T-helper 1 cell treated with Interleukin-12 subunit alpha and Interleukin-12 subunit beta and Interleukin-4 antibody, amounts not matched to agents 30 μg/mL and 1 μg/mL, for 36 hours (primary cell): Measurements from ENCODE around the gene MOBP.

Source experiments
- H3K27ac Mint-ChIP-seq: one replicate; pipeline ENCODE4 v1.8.0; 2021; ENCODE audit warnings: mild to moderate bottlenecking, mixed read lengths
- H3K27me3 Mint-ChIP-seq: one replicate; pipeline ENCODE4 v1.8.0; 2021; ENCODE audit warnings: low read depth, mixed read lengths
- H3K36me3 Mint-ChIP-seq: one replicate; pipeline ENCODE4 v1.8.0; 2021; ENCODE audit warnings: low read depth, mixed read lengths
- H3K4me1 Mint-ChIP-seq: one replicate; pipeline ENCODE4 v1.8.0; 2021; ENCODE audit warnings: low read depth, mixed read lengths
- H3K4me3 Mint-ChIP-seq: one replicate; pipeline ENCODE4 v1.8.0; 2021; ENCODE audit warnings: mild to moderate bottlenecking, moderate library complexity, mixed read lengths
- H3K9me3 Mint-ChIP-seq: one replicate; pipeline ENCODE4 v1.8.0; 2021; ENCODE audit warnings: mixed read lengths

MOBP gene

GRCh38 chr3:39529577-39529976 lies 62.1 kb downstream of the MOBP start:
- H3K4me1 Mint-ChIP-seq = no peaks in the 10 kb centered on the region
- no peak overlapping the region for H3K4me3 Mint-ChIP-seq
- H3K27ac Mint-ChIP-seq = no peak overlapping the region
- H3K36me3 Mint-ChIP-seq = no peaks in the 10 kb centered on the region
- peaks cover 26% of the 10 kb centered on the region for H3K27me3 Mint-ChIP-seq
- H3K9me3 Mint-ChIP-seq = peaks cover 3% of the 10 kb centered on the region

GRCh38 chr3:39531066-39531465 lies 63.6 kb downstream of the MOBP start:
- Mint-ChIP-seq H3K4me1 (no peaks in the 10 kb centered on the region), H3K4me3 (no peak overlapping the region), H3K36me3 (no peaks in the 10 kb centered on the region), H3K27me3 (peaks cover 33% of the 10 kb centered on the region), H3K9me3 (no peaks in the 10 kb centered on the region), H3K27ac (no peak overlapping the region)

- Mint-ChIP-seq H3K4me1 (no peaks in the 10 kb centered on the region), H3K27ac (no peak overlapping the region), H3K27me3 (peaks cover 33% of the 10 kb centered on the region), H3K4me3 (no peak overlapping the region), H3K36me3 (no peaks in the 10 kb centered on the region), H3K9me3 (no peaks in the 10 kb centered on the region)
Observed at GRCh38 chr3:39531665-39532064, 64.2 kb downstream of the MOBP start.

GRCh38 chr3:39532777-39533176 lies 65.3 kb downstream of the MOBP start:
- no peaks in the 10 kb centered on the region for H3K36me3 Mint-ChIP-seq
- peaks cover 36% of the 10 kb centered on the region for H3K27me3 Mint-ChIP-seq
- no peak overlapping the region for H3K4me3 Mint-ChIP-seq
- no peaks in the 10 kb centered on the region for H3K9me3 Mint-ChIP-seq
- no peak overlapping the region for H3K27ac Mint-ChIP-seq
- H3K4me1 Mint-ChIP-seq = no peaks in the 10 kb centered on the region

GRCh38 chr3:39533226-39533625 lies 65.7 kb downstream of the MOBP start:
- H3K27me3 Mint-ChIP-seq = peaks cover 38% of the 10 kb centered on the region
- H3K4me1 Mint-ChIP-seq = no peaks in the 10 kb centered on the region
- H3K4me3 Mint-ChIP-seq = no peak overlapping the region
- no peak overlapping the region for H3K27ac Mint-ChIP-seq
- no peaks in the 10 kb centered on the region for H3K9me3 Mint-ChIP-seq
- no peaks in the 10 kb centered on the region for H3K36me3 Mint-ChIP-seq

GRCh38 chr3:39540162-39540921 lies 72.9 kb downstream of the MOBP start:
- peaks cover 17% of the 10 kb centered on the region for H3K27me3 Mint-ChIP-seq
- H3K4me1 Mint-ChIP-seq = no peaks in the 10 kb centered on the region
- H3K9me3 Mint-ChIP-seq = no peaks in the 10 kb centered on the region
- H3K27ac Mint-ChIP-seq = no peak overlapping the region
- H3K36me3 Mint-ChIP-seq = no peaks in the 10 kb centered on the region
- no peak overlapping the region for H3K4me3 Mint-ChIP-seq

GRCh38 chr3:39541442-39541841 lies 74.0 kb downstream of the MOBP start:
- Mint-ChIP-seq H3K4me1 (no peaks in the 10 kb centered on the region), H3K4me3 (no peak overlapping the region), H3K9me3 (no peaks in the 10 kb centered on the region), H3K27me3 (peaks cover 11% of the 10 kb centered on the region), H3K27ac (no peak overlapping the region), H3K36me3 (no peaks in the 10 kb centered on the region)

GRCh38 chr3:39541917-39542329 lies 74.4 kb downstream of the MOBP start:
- Mint-ChIP-seq H3K27ac (no peak overlapping the region), H3K27me3 (peaks cover 11% of the 10 kb centered on the region), H3K9me3 (no peaks in the 10 kb centered on the region), H3K36me3 (no peaks in the 10 kb centered on the region), H3K4me3 (no peak overlapping the region), H3K4me1 (no peaks in the 10 kb centered on the region)

- Mint-ChIP-seq H3K27me3 (peaks cover 10% of the 10 kb centered on the region), H3K27ac (no peak overlapping the region), H3K4me1 (no peaks in the 10 kb centered on the region), H3K9me3 (no peaks in the 10 kb centered on the region), H3K36me3 (no peaks in the 10 kb centered on the region), H3K4me3 (no peak overlapping the region)
Observed at GRCh38 chr3:39542588-39542988, 75.1 kb downstream of the MOBP start.

- no peaks in the 10 kb centered on the region for H3K4me1 Mint-ChIP-seq
- H3K4me3 Mint-ChIP-seq = no peak overlapping the region
- peaks cover 6% of the 10 kb centered on the region for H3K9me3 Mint-ChIP-seq
- H3K27me3 Mint-ChIP-seq = no peaks in the 10 kb centered on the region
- no peaks in the 10 kb centered on the region for H3K36me3 Mint-ChIP-seq
- no peak overlapping the region for H3K27ac Mint-ChIP-seq
Observed at GRCh38 chr3:39548282-39548681, 80.8 kb downstream of the MOBP start.

GRCh38 chr3:39550354-39551051 lies 83.0 kb downstream of the MOBP start:
- H3K36me3 Mint-ChIP-seq = no peaks in the 10 kb centered on the region
- H3K9me3 Mint-ChIP-seq = peaks cover 11% of the 10 kb centered on the region
- H3K27ac Mint-ChIP-seq = no peak overlapping the region
- no peaks in the 10 kb centered on the region for H3K27me3 Mint-ChIP-seq
- no peak overlapping the region for H3K4me3 Mint-ChIP-seq
- no peaks in the 10 kb centered on the region for H3K4me1 Mint-ChIP-seq
